NT2/D1 (cell line): Measurements from ENCODE around the gene SNTG2.

ENCODE experiments used
- YY1 ChIP-seq: IDR thresholded peaks from 2 replicates; pipeline ENCODE4 v1.6.1; 2011; ENCODE audit not compliant: insufficient read length, insufficient read depth
- ZNF274 ChIP-seq: IDR thresholded peaks from 2 replicates; pipeline ENCODE4 v1.6.1; 2011; ENCODE audit warnings: mild to moderate bottlenecking, low read depth, low read length

DNA sequence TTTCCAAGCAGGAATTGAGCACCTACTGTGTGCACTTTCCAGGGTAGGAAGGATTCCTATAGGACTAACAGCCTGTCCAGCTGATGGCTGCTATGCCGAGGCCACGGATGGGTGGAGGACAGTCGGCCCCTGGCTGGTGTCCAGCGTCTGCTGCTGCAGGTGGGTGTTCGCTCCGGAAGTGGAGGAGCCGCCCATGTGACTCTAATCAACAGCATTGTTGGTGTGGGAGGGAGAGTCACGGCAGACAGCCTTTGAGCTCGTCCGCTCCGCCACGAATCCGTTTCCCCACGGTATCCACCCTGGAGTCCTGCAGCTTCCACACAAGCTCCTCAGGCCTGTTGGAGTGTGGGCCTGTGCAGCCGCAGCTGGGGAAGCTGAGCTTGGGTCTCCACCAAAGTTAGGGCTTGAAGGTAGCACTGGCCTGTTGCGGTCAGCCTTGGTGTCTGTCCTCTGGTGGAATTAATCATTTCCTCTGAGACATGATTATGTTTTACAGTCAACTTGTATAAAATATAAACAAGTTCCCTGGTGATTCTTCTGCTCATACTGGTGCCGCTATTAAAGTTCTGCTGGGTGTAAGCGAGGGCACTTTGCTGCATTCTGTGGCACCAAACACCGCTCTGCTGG is 276.7 kb downstream of the SNTG2 start:
- TF ChIP-seq YY1 (no peak), ZNF274 (no peak)
